HepG2 (cell line): ENCODE results near the gene IER5L. TPM values are rescaled to one million over a fixed set of nuclear protein-coding genes. Genes with fewer than 3 reads are reported as not detected.

Source experiments
- ATRX ChIP-seq: sonication (generic); formaldehyde crosslinking; IDR thresholded peaks from 2 replicates; pipeline ENCODE4 v1.4.0; 2020; ENCODE audit warnings: missing genetic modification reagents, borderline replicate concordance
- CENPT ChIP-seq: sonication (generic); formaldehyde crosslinking; IDR thresholded peaks from 2 replicates; pipeline ENCODE4 v1.8.0; 2022; ENCODE audit warnings: low read depth, mild to moderate bottlenecking, moderate library complexity, missing genetic modification reagents
- CREM ChIP-seq, 2 experiments: sonication (generic) in 1 of 2; formaldehyde crosslinking in 1 of 2; IDR thresholded peaks; 2 replicates each; pipeline versions ENCODE4 v1.4.0 to v1.6.1; 2016 to 2020; ENCODE audit warnings: antibody characterized with exemption in 1 of 2, mild to moderate bottlenecking in 1 of 2, missing genetic modification reagents in 1 of 2
- FOXK1 ChIP-seq: sonication (generic); formaldehyde crosslinking; IDR thresholded peaks from 2 replicates; pipeline ENCODE4 v1.4.0; 2020; ENCODE audit warnings: low read depth, missing genetic modification reagents, borderline replicate concordance
- GFI1 ChIP-seq: sonication (generic); formaldehyde crosslinking; IDR thresholded peaks from 2 replicates; pipeline ENCODE4 v1.5.0; 2020; ENCODE audit warnings: missing genetic modification reagents, mild to moderate bottlenecking, borderline replicate concordance
- HMGXB3 ChIP-seq: sonication (generic); formaldehyde crosslinking; IDR thresholded peaks from 2 replicates; pipeline ENCODE4 v1.4.0; 2020; ENCODE audit warnings: missing genetic modification reagents, borderline replicate concordance
- HNRNPH1 ChIP-seq: fragments of 200-400 bp; formaldehyde crosslinking; optimal IDR thresholded peaks from 2 replicates; pipeline ENCODE3; 2017; ENCODE audit warnings: mild to moderate bottlenecking, low read depth, low read length
- KDM1A ChIP-seq: IDR thresholded peaks from 2 replicates; pipeline ENCODE4 v1.6.1; 2016; ENCODE audit warnings: missing compliant biosample characterization
- KLF15 ChIP-seq: sonication (generic); formaldehyde crosslinking; IDR thresholded peaks from 2 replicates; pipeline ENCODE4 v1.8.1; 2023; ENCODE audit warnings: borderline replicate concordance, mild to moderate bottlenecking, inconsistent platforms, missing genetic modification reagents, mixed read lengths
- MAFF ChIP-seq: IDR thresholded peaks from 2 replicates; pipeline ENCODE4 v1.6.1; 2011; ENCODE audit warnings: low read depth, low read length, improper control_type of control experiment
- RFX5 ChIP-seq: IDR thresholded peaks from 2 replicates; pipeline ENCODE4 v1.6.1; 2011; ENCODE audit warnings: low read depth, low read length, improper control_type of control experiment
- SP140L ChIP-seq: sonication (generic); formaldehyde crosslinking; IDR thresholded peaks from 2 replicates; pipeline ENCODE4 v1.4.0; 2020; ENCODE audit warnings: missing genetic modification reagents, borderline replicate concordance
- TEAD3 ChIP-seq: optimal IDR thresholded peaks from 2 replicates; pipeline ENCODE3; 2016; ENCODE audit warnings: borderline replicate concordance
- THAP11 ChIP-seq: IDR thresholded peaks from 2 replicates; pipeline ENCODE4 v1.6.1; 2016; ENCODE audit warnings: missing biosample characterization, missing genetic modification reagents
- ZFP90 ChIP-seq: sonication (generic); formaldehyde crosslinking; IDR thresholded peaks from 2 replicates; pipeline ENCODE4 v1.8.0; 2022; ENCODE audit warnings: missing genetic modification reagents, mild to moderate bottlenecking, inconsistent platforms, borderline replicate concordance
- ZIK1 ChIP-seq: sonication (generic); formaldehyde crosslinking; IDR thresholded peaks from 2 replicates; pipeline ENCODE4 v1.5.0; 2020; ENCODE audit warnings: mild to moderate bottlenecking, low read depth, missing genetic modification reagents, borderline replicate concordance
- ZKSCAN5 ChIP-seq: sonication (generic); formaldehyde crosslinking; IDR thresholded peaks from 2 replicates; pipeline ENCODE4 v1.5.1; 2020; ENCODE audit warnings: mild to moderate bottlenecking, missing genetic modification reagents
- ZNF224 ChIP-seq: sonication (generic); formaldehyde crosslinking; IDR thresholded peaks from 2 replicates; pipeline ENCODE4 v1.5.0; 2020; ENCODE audit warnings: mild to moderate bottlenecking, missing genetic modification reagents
- ZNF292 ChIP-seq: sonication (generic); formaldehyde crosslinking; IDR thresholded peaks from 2 replicates; pipeline ENCODE4 v1.8.1; 2022; ENCODE audit warnings: mild to moderate bottlenecking, low read depth, missing genetic modification reagents, borderline replicate concordance
- ZNF543 ChIP-seq: sonication (generic); formaldehyde crosslinking; IDR thresholded peaks from 2 replicates; pipeline ENCODE4 v1.4.0; 2020; ENCODE audit warnings: mild to moderate bottlenecking, missing genetic modification reagents
- ZNF572 ChIP-seq: sonication (generic); formaldehyde crosslinking; IDR thresholded peaks from 2 replicates; pipeline ENCODE4 v1.5.1; 2020; ENCODE audit warnings: mild to moderate bottlenecking, missing genetic modification reagents
- ZNF597 ChIP-seq: sonication (generic); formaldehyde crosslinking; IDR thresholded peaks from 2 replicates; pipeline ENCODE4 v1.5.0; 2020; ENCODE audit warnings: missing genetic modification reagents
- ZNF724P ChIP-seq: sonication (generic); formaldehyde crosslinking; IDR thresholded peaks from 2 replicates; pipeline ENCODE4 v1.8.0; 2022; ENCODE audit warnings: missing genetic modification reagents, borderline replicate concordance
- ZNF746 ChIP-seq: sonication (generic); formaldehyde crosslinking; IDR thresholded peaks from 2 replicates; pipeline ENCODE4 v1.8.0; 2022; ENCODE audit warnings: mild to moderate bottlenecking, missing genetic modification reagents
- ZNF800 ChIP-seq: sonication (generic); formaldehyde crosslinking; IDR thresholded peaks from 2 replicates; pipeline ENCODE4 v1.4.0; 2020; ENCODE audit warnings: missing genetic modification reagents
- ZSCAN29 ChIP-seq: sonication (generic); formaldehyde crosslinking; conservative IDR thresholded peaks from 2 replicates; pipeline ENCODE4 v1.4.0; 2020; ENCODE audit warnings: mild to moderate bottlenecking, missing genetic modification reagents
- polyA plus RNA-seq, 8 experiments: library from polyadenylated mRNA; depleted of rRNA in 3 of 8; stranded (reverse) in 7 of 8; unstranded in 1 of 8; fragments of >200 nt; fragmentation: Illumina TruSeq in 4 of 8; extraction: Trizol in 4 of 8; gene quantifications; 2 replicates each; pipeline versions ENCODE4 v1.2.1 to v1.2.3, GENCODE V29; 2011 to 2016; ENCODE audit warnings: low read depth in 4 of 8, missing spikeins in 1 of 8, mixed read lengths in 1 of 8; ENCODE audit not compliant: insufficient read depth in 1 of 8
- total RNA-seq, 5 experiments: library from RNA; depleted of rRNA; stranded (reverse); fragments of >200 nt; fragmentation: Illumina TruSeq; extraction: Trizol; gene quantifications; 2 replicates each; pipeline ENCODE4 v1.2.3, GENCODE V29; 2016; ENCODE audit warnings: low read depth in 1 of 5

The IER5L gene
- total and polyA plus RNA-seq, 2 of the 13 experiments (the other 11 are each of a cell fraction or from before 2014, with no cell fraction given): 1.8 to 3.3 TPM

GRCh38 chr9:129175515-129175824 is 2.6 kb downstream of the IER5L start (continued):
- TF ChIP-seq THAP11 (CRISPR knock-in tag) (no peak), ZNF572 (CRISPR knock-in tag) (no peak), KDM1A (CRISPR knock-in tag) (no peak), ZNF597 (CRISPR knock-in tag) (no peak), ZNF292 (CRISPR knock-in tag) (no peak), HNRNPH1 (no peak), ZKSCAN5 (CRISPR knock-in tag) (no peak), ZNF800 (CRISPR knock-in tag) (no peak), TEAD3 (CRISPR knock-in tag) (no peak), GFI1 (CRISPR knock-in tag) (no peak), HMGXB3 (CRISPR knock-in tag) (no peak), SP140L (CRISPR knock-in tag) (no peak), ZNF724P (CRISPR knock-in tag) (no peak), ZSCAN29 (CRISPR knock-in tag) (no peak), ZFP90 (CRISPR knock-in tag) (no peak), RFX5 (no peak), KLF15 (CRISPR knock-in tag) (no peak), MAFF (no peak), ZNF746 (CRISPR knock-in tag) (no peak), ATRX (CRISPR knock-in tag) (no peak), ZNF543 (CRISPR knock-in tag) (no peak), ZNF224 (CRISPR knock-in tag) (no peak), CENPT (CRISPR knock-in tag) (no peak), ZIK1 (no peak), FOXK1 (no peak), CREM (IDR thresholded peaks at IDR 0.05) (no peak), CREM (CRISPR knock-in tag; IDR thresholded peaks at IDR 0.05) (no peak)
